G401 (cell line): ENCODE results near the gene XYLT1. TPM values are rescaled to one million over a fixed set of nuclear protein-coding genes. Genes with fewer than 3 reads are reported as not detected.

Experiments used
- DNase-seq: peaks from one replicate; pipeline ENCODE4 v3.0.0-alpha.2; 2015; ENCODE audit warnings: low spot score
- in situ Hi-C: cut with HindIII; loops from 2 replicates; pipeline ENCODE4 v1.10.0; 2016; ENCODE audit warnings: low sequenced_read_pairs, mixed read lengths
- total RNA-seq: library from RNA; depleted of rRNA; stranded (reverse); fragments of >200 nt; shearing (Covaris generic); gene quantifications from 2 replicates; pipeline ENCODE4 v1.2.3, GENCODE V29; 2014

The XYLT1 gene
- total RNA-seq, 1 experiment from 2014 or later = not detected

DNA sequence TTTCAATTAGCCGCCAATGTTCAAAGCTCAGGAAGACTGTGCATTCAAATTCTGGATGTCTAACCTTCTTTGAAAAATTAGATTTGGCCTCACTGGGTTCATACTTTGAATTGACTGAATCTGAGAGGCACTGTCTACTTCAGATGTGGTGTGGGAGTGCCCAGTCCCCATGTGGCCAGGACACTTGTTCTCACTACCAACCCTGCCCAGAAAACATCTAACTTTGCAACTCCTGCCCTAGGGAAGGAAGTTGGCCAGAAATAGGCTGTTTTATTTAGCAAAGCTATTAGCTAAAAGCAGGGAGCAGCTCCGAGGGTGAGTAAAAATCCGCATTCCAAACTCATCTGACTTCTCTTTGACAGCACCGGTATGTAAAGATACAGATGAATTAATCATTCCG, 86.3 kb downstream of the XYLT1 start:
- in situ Hi-C loops = no loop called here
- no peak for DNase-seq

DNA sequence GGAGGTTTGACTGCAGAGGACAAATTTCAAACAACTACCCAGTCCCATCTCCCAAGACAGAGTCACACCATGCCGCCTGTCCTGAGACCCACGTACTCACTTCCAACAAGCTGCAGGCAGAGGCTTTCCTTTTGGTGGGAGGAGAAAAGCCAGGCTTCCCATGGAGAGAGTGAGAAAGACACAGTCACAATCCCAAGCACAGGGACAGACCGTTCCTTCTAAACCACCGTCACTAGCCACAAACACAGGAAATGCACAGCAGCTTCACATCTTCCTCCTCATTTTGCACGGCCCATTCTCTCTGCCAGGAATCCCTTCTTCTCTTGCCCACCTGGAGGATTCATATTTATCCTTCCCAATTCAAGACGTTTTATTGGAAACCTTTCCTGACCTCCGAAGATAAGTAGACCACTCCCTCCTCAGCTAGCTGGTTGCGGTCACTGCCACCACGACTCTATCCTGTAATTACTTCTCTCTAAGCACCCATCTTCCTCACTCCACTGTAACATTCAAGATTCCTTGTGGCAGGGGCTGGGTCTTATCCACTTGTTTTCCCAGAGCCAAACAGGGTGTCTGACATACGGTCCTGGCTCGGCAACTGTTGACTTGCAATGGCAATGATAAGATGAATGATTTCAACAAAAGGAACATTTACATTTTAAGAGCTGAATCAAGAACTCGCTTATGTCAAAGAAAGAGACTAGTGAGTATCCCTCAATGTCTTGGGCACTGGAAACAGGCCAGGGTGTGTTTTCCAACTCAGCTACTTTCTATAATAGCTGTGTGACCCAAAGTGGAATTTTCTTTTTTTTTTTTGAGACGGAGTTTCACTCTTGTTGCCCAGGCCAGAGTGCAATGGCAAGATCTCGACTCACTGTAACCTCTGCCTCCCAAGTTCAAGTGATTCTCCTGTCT, 87.6 kb downstream of the XYLT1 start:
- in situ Hi-C loops = no loop called here
- DNase-seq = no peak

DNA sequence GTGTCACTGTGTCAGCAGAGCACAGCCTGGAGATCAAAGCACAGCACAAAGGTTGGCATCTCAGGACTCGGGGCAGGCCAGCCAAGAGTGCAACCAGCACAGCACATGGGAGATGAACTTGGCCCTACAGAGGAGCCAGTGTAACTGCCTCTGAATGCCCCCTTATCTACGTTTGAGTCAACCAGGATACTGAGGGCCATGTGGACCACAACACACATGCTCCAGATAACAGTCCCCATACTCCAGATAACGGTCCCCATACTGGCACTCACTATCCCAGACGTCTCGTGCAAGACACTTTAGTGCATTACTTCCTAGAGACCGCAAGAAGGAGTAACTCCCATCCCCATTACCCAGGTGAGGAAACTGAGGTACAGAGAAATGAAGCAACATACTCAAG, 88.2 kb downstream of the XYLT1 start:
- no peak for DNase-seq
- in situ Hi-C loops = no loop called here

DNA sequence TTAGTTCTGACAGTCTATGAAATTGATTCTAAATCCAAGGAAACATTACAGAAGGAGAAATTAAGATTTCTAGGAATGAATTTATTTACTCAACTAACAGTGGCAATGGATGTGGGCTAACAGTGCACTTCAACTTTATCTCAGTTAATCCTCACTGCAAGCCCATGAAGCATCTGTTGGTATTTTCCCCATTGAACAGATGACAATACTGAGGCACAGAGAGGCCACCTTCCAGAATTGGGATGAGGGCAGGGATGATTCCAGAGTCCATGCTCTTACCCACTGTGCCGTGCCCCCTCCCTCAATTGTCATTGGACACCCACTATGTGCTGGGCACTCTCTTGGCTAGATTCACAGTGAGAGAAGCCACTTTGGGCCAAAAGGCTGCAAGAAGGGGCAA, 89.0 kb downstream of the XYLT1 start:
- in situ Hi-C loops = no loop called here
- no peak for DNase-seq

DNA sequence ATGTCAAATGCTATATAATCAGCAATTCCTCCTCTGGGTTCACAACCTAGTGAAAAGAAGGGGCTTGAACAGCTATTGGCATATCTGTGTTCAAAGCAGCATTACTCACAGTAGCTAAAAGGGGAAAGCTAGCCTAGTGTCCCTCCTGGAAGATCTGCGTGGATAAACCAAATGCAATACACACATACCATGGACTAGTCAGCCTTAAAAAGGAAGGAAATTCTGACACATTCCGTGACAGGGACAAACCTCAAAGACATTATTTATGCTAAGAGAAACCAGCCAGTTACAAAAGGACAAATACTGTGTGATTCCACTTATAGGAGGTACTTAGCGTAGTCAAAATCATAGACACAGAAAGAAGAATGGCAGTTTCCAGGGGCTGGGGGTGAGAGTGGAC, 90.1 kb downstream of the XYLT1 start:
- in situ Hi-C loops = no loop called here
- DNase-seq = no peak

DNA sequence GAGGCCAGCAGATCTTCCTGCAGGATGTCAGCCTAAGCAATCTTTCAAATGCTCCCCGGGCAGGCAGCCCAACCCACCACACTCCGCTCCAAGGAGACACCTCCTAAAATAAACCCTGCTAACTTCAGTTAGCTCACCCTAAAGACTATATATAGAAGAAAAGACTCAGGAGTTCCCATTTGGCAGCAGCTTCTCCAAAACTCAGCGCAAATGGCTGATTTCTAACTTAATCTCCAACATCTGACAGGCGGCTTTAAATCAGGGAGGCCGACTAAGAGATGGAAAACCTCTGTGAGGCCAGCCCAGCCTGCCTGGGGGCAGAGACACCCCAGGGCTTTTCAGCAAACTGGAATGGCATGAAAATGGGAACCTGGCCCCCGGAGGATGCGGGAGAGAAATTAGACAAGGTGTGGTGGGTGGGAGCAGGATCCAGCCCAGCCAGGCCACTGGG, 91.6 kb downstream of the XYLT1 start:
- no peak for DNase-seq
- in situ Hi-C loops = no loop called here

DNA sequence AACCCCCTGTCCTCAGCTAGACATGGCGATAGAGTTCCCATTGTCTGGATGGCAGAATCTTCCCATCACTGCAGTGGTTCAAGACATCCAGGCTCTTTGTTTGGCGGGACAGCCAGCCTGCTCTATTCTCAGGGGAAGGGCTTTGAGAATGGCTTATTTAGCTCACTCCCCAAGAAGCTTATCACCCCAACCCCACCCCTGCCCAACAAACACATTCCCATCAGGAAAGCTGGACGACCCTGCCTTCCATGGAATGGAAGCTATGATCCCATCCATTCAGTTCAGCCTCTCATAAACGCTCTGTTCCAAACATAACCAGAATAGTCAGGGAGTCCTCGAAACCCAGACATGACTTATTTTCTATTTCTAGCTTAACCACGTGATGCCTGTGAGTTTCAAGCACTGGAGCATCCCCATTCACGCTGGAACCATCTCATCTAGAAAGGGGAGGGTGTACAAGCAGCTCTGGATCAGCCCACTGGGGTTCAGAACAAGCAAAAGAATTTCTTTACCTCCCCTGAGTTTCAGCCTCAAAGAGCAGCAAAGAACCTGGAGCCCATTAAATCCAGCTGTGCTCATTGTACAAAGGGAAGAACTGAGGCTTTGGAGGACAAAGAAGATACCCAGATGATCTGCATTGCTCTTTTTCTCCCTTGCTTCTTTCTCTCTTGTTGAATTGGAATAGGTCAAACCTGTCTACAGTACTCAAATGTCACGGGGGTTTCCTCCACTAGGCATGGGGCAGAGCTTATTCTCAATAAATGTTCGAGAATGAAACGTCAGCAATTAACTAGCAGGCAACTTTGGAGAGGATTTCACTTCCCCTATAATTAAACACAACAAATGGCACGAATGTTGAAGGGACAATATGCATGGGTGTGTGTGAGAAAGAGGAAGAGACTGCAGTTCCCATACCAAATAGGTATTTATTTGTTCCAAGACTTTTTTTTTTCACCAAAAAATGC, 93.1 kb downstream of the XYLT1 start:
- no peak for DNase-seq
- in situ Hi-C loops = no loop called here

DNA sequence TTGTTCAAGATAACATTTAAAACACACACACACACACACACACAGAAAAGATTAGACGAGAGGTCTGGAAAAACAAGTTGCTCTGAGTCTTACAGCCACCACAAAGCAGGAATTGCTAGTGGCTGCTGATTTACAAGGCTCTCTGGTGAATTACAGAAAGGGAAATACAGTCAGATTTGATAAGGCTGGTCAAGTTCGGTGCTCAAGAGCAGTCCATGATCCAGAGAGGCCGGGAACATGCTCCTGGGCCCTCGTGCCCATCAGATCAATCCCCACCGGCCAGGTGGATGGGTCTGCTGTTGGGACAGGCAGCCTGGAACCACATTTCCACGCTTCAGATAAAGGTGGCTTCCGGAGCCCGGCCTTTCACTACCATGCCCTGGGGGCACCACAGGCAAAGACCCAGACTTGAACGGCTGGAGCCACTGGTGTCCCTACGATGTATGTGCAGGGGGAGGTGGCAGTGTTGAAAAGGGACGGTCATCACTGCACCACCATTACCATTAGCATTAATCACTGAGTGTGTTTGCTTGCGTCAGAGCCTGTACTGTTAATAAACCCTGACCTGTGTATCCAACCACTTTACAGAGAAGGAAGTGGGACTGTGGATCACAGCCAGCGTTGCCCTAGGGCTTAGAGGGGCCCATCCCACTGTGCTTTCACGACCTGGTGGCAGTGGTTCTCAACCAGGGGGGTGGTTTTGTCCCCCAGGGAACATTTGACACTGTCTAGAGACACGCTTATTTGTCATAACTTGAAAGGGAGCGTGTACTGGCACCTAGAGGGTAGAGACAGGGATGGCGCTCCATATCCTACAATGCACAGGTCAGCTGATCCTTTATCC, 95.1 kb downstream of the XYLT1 start:
- in situ Hi-C loops = no loop called here
- DNase-seq = no peak

DNA sequence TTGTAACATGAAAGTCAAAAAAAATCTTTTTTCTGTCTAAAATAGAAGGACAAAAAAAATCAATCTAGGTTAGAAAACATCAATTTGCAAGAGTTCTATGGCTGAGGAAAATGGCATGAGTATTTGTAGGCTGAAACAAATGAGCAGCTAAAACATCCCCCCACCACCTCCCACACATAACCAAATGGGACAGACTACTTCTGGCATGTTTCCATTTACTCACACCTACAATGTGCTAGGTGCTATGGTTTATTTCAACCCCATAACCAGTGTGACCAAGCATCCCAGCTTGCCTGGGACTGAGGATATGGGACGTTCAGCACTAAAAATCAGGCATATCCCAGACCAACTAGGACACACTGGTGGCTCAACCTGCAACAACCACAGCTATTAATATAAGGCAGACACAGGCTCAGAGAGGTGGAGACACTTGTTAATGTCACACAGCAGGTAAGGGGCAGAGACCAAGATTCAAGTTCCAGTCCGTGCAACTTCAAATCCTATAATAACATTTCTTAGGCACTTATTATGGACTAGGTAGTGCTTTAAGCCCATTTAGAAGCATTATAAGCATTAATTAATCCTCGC, 96.0 kb downstream of the XYLT1 start:
- in situ Hi-C loops = no loop called here
- DNase-seq = no peak

DNA sequence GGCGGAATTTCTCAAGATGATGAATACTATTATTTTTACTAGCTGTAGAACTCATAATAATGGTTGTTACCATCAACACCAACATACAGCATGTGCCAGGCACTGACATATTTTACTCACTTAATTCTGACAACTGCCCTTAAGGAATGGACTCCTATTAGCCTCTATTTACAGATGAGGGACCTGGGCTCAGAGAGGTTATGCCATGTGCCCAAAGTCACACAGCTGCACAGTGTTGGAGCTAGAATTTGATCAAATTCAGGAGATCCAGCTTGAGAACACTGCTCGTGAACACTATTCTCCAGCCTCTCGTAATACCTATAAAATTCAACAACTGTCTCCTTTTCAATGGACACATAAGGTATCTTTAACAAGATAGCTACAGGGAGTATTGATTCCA, 97.2 kb downstream of the XYLT1 start:
- DNase-seq = no peak
- in situ Hi-C loops = no loop called here

DNA sequence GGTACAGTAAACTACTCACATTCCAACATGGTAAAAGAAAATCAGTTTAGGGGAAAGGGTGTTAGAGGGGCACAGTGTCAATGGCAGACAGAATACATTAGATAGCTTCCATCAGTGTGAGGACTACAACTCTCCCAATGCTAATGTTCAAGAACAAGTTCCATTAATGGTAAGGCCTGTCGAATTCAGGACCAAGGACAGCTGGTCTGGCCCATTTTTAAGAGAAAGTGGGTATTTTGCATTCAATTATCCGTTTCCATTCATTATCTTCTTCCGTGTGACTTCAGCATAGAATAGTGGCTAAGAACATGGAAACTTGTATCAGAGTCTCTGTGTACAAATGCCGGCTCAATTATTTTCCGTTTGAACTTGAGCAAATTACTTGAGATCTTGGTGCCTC, 98.4 kb downstream of the XYLT1 start:
- in situ Hi-C loops = no loop called here
- no peak for DNase-seq

DNA sequence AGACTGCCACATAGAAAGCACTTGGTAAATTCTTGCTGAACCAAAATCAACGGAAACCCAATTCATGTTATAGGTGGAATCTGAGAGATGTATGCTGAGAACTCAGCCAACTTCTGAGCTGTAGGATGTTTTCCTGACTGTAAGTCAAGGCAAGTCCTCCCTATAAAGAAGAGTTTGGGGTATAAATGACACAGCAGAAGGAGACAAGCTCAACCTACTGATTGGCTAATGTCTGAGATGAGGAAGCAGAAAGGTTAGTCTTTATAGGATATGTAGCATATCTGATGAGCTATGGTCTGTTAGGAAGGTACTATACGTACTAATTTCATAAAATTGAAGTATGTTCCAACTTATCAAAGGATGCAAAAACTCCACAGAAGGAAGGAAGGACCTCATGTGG, 99.5 kb downstream of the XYLT1 start:
- in situ Hi-C loops = no loop called here

DNA sequence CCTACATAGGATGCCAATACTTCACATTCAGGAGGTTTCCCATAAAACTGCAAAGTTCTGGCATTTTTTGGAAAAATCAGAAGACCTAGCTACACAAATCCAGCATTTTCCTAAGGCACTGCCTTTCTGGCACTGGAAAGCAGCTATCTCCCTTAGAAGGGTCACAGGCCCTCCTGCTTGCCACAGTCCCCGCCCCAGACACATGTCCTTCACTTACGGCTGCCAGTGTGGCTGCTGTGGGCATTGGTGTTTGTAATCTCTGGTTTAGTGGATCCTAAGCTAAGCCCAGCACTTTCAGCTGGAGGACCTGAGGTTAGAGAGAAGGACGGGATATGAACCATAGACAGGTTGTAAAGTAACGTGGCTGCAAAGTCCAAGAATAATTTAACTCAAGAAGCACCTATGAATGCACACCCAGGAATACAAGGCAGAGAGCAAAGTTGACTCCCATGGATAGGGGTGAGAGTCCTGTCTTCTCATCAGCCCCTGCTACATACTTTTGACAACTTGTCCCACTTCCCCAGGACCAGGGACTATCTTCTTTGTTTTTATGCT, 100.0 kb downstream of the XYLT1 start:
- no peak for DNase-seq
- in situ Hi-C loops = no loop called here

More for the DNA sequence above, 99.5 kb downstream of the XYLT1 start:
- DNase-seq = no peak

DNA sequence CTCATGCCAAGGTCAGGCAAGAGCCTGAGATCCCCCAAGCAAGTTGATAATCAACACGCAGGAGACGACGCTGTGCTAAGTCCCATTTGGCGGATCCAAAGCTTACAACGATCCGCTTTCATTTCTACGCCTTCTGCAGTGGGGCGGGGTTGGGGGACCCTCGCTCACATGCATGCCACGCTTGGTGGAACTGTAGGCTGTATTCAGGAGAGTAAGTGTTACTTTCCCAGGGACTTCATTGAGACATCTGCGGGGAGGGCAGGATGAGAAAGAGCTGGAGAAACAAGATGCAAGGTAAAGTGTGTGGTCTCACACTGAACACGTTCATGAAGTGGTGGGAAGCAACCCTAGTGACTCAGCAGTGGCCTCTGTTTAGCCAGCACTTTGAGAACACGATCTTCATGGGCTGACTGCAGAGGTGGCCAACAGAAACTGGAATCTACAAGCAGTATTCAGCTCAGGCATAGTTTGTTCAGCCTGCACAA, 100.5 kb downstream of the XYLT1 start:
- in situ Hi-C loops = no loop called here
- no peak for DNase-seq

DNA sequence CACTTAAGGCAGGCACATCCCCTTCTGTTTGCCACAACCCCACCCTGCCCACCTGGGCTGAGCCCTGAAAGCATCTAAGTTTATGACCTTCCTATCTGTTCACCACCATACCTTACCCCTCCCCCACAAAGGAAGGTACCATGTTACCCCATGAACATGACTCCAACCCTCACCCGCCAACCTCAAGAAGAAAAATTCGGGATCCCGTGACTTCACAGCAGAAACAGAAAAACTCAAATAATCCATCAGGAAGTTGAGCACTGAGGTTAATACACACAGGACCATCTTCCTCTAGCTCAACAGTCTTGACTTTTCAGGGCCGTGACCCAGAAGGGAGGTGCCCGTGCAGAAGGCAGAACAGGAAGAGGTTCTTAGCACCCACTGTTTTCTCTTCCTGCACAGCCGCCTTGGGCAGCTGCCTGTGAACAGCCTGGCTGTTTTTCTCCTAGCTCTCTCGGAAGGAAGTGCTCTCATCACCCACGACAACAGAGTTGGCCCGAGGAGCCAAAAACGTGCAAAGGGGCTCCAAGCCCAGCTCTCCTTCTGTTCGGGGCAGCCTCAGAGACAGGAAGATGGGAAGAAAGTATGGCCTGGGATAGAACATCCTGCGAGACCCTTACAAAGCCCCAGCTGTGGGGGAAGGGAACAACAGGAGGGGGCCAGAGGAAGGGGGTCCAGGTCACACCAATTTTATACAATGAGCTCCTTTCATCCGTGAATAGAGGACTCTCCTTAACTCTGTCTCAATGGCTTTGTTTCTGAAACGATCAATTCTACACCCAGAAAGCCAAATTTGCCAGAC, 101.1 kb downstream of the XYLT1 start:
- in situ Hi-C loops = no loop called here

DNA sequence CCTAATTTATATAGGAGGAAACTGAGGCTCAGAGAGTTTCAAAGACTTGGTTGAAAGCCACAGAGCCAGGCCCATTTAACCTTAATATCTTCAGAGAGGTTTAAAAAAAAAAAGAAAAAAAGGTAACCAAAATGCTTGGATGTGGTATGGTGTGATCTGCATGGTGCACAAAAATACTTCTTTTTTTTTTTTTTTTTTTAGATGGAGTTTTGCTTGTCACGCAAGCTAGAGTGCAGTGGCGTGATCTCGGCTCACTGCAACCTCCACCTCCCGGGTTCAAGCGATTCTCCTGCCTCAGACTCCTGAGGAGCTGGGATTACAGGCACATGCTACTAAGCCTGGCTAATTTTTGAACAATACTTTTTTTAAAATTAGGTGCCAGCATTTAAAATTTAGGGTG, 101.8 kb downstream of the XYLT1 start:
- DNase-seq = no peak
- in situ Hi-C loops = no loop called here

More for the DNA sequence above, 101.1 kb downstream of the XYLT1 start:
- peak; percentile 8 for DNase-seq

DNA sequence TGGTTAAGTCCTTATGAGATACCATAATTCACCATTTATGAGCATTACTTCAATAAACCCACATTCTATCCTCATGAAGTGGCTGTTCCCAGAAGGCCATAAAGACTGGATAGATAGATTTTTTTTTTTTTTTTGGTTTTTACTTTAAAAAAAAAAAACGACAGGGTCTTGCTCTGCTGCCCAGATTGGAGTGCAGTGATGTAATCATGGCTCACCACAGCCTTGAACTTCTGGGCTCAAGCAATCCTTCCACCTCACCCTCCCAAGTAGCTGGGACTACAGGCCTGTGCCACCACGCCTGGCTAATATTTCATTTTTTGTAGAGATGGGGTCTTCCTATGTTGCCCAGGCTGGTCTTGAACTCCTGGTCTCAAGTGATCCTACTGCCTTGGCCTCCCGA, 102.3 kb downstream of the XYLT1 start:
- in situ Hi-C loops = no loop called here
- no peak for DNase-seq

DNA sequence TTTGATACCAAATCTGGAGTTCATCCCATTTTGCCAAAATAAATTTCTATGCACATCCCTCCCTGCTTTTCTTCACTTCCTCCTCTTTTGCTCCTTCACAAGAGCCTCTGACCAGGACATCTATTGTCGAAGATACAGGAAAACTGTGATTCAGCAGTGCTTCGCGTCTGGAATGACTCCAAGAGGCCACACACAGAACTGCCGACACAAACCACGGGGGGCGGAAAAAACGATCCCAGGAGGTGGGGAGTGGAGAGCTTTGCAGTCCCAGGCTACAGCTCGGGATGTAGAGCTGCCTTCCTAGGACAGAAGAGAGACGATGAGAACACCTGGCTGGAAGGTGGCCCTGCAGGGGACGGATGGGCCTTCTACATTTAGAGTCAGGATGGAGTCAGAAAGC, 102.8 kb downstream of the XYLT1 start:
- peak; percentile 9 for DNase-seq
- in situ Hi-C loops = no loop called here
